ENCODE results near the gene EML5.

EML5 gene

DNA sequence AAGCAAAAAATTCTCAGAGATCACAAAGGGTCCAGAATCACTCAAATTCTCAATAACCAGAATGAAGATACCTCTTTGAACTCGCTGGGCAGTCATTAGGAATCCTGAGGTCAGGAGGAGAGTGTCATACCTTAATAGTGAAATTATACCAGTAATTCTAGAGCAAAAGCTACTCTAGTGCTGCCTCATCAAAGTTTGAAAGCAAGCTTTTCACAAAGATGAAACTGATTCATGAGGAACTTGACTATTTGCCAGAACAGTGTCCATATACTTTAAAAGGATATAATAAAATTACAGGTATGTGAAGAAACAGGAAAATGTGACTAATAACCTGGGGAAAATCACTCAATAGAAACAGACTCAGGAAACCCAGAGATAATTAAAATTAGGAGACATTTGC, 44.5 kb downstream of the EML5 start:
- no peak overlapping the region for H3K4me3 ChIP-seq (ENCODE audit: low read depth, low read length)
- DNase-seq (ENCODE audit: low read depth), result no peak
- in situ Hi-C loops (cut with HindIII; ENCODE audit: low sequenced_read_pairs), result loop anchor here (5.0 kb wide), 1 partner anchor 81 kb away; no protein-coding TSS in a partner anchor

GRCh38 chr14:88746052-88746451, 46.7 kb downstream of the EML5 start:
- no peak overlapping the region for H3K4me3 ChIP-seq (ENCODE audit: low read depth, low read length)
- DNase-seq (ENCODE audit: low read depth), result peak; percentile 16
- TF ChIP-seq, protein P1, sequence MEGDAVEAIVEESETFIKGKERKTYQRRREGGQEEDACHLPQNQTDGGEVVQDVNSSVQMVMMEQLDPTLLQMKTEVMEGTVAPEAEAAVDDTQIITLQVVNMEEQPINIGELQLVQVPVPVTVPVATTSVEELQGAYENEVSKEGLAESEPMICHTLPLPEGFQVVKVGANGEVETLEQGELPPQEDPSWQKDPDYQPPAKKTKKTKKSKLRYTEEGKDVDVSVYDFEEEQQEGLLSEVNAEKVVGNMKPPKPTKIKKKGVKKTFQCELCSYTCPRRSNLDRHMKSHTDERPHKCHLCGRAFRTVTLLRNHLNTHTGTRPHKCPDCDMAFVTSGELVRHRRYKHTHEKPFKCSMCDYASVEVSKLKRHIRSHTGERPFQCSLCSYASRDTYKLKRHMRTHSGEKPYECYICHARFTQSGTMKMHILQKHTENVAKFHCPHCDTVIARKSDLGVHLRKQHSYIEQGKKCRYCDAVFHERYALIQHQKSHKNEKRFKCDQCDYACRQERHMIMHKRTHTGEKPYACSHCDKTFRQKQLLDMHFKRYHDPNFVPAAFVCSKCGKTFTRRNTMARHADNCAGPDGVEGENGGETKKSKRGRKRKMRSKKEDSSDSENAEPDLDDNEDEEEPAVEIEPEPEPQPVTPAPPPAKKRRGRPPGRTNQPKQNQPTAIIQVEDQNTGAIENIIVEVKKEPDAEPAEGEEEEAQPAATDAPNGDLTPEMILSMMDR (IDR thresholded peaks at IDR 0.05; ENCODE audit: low read depth, low read length, missing control alignments), result no peak
- in situ Hi-C loops (cut with HindIII; ENCODE audit: low sequenced_read_pairs), result loop anchor here (5.0 kb wide), 1 partner anchor 79 kb away; no protein-coding TSS in a partner anchor

More for the DNA sequence above, 44.5 kb downstream of the EML5 start:
- TF ChIP-seq, protein P1 (IDR thresholded peaks at IDR 0.05; ENCODE audit: low read depth, low read length, missing control alignments), result no peak

GRCh38 chr14:88737245-88737644, 55.5 kb downstream of the EML5 start:
- in situ Hi-C loops (cut with HindIII; ENCODE audit: low sequenced_read_pairs), result no loop called here
- TF ChIP-seq, protein P1 (IDR thresholded peaks at IDR 0.05; ENCODE audit: low read depth, low read length, missing control alignments), result no peak
- H3K4me3 ChIP-seq (ENCODE audit: low read depth, low read length), result no peak overlapping the region
- no peak for DNase-seq (ENCODE audit: low read depth)

GRCh38 chr14:88733121-88733520, 59.6 kb downstream of the EML5 start:
- in situ Hi-C loops (cut with HindIII; ENCODE audit: low sequenced_read_pairs), result no loop called here
- no peak for DNase-seq (ENCODE audit: low read depth)
- TF ChIP-seq, protein P1 (IDR thresholded peaks at IDR 0.05; ENCODE audit: low read depth, low read length, missing control alignments), result no peak
- H3K4me3 ChIP-seq (ENCODE audit: low read depth, low read length), result no peak overlapping the region

- DNase-seq (ENCODE audit: low read depth), result no peak
- no peak overlapping the region for H3K4me3 ChIP-seq (ENCODE audit: low read depth, low read length)
- in situ Hi-C loops (cut with HindIII; ENCODE audit: low sequenced_read_pairs), result no loop called here
- TF ChIP-seq, protein P1 (IDR thresholded peaks at IDR 0.05; ENCODE audit: low read depth, low read length, missing control alignments), result peak; percentile 36
These were observed 63.6 kb downstream of the EML5 start for GRCh38 chr14:88729159-88729558.

DNA sequence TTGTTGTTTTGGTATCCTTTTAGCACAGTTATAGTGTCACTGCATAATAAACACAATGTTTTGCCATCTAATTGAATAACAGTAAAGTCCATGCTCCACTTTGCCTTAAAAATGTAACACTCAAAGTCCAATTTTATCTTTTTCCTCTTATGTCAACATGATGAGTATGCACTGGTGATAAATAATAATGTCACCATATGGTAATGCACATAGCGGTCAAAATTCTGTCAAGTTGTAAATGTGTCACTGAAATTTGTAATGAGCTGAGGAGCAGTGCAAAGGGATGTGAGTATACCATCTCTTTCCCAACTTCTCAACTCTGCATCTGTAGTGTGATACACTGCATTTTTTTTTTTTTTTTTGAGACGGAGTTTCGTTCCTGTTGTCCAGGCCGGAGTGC, 65.7 kb downstream of the EML5 start:
- no peak for DNase-seq (ENCODE audit: low read depth)
- in situ Hi-C loops (cut with HindIII; ENCODE audit: low sequenced_read_pairs), result no loop called here
- TF ChIP-seq, protein P1 (IDR thresholded peaks at IDR 0.05; ENCODE audit: low read depth, low read length, missing control alignments), result no peak
- H3K4me3 ChIP-seq (ENCODE audit: low read depth, low read length), result no peak overlapping the region

- TF ChIP-seq, protein P1 (IDR thresholded peaks at IDR 0.05; ENCODE audit: low read depth, low read length, missing control alignments), result no peak
- DNase-seq (ENCODE audit: low read depth), result no peak
- H3K4me3 ChIP-seq (ENCODE audit: low read depth, low read length), result no peak overlapping the region
- in situ Hi-C loops (cut with HindIII; ENCODE audit: low sequenced_read_pairs), result no loop called here
These were observed 82.0 kb downstream of the EML5 start for GRCh38 chr14:88710709-88711108.

Data from astrocyte of the cerebellum (primary cell).